22Rv1 (cell line): ENCODE results near the gene GBF1.

Experiments
- H3K27ac ChIP-seq: fragments of 450-650 bp; 2 replicates; pipeline ENCODE4 v1.5.1; 2017
- ZFX ChIP-seq: fragments of 450-650 bp; IDR thresholded peaks from 2 replicates; pipeline ENCODE4 v1.6.1; 2017; ENCODE audit warnings: antibody characterized with exemption, borderline replicate concordance
- TF ChIP-seq, protein P1 (sequence below): fragments of 450-650 bp; IDR thresholded peaks from 2 replicates; pipeline ENCODE4 v1.5.1; 2017; ENCODE audit warnings: mild to moderate bottlenecking

Gene GBF1

DNA sequence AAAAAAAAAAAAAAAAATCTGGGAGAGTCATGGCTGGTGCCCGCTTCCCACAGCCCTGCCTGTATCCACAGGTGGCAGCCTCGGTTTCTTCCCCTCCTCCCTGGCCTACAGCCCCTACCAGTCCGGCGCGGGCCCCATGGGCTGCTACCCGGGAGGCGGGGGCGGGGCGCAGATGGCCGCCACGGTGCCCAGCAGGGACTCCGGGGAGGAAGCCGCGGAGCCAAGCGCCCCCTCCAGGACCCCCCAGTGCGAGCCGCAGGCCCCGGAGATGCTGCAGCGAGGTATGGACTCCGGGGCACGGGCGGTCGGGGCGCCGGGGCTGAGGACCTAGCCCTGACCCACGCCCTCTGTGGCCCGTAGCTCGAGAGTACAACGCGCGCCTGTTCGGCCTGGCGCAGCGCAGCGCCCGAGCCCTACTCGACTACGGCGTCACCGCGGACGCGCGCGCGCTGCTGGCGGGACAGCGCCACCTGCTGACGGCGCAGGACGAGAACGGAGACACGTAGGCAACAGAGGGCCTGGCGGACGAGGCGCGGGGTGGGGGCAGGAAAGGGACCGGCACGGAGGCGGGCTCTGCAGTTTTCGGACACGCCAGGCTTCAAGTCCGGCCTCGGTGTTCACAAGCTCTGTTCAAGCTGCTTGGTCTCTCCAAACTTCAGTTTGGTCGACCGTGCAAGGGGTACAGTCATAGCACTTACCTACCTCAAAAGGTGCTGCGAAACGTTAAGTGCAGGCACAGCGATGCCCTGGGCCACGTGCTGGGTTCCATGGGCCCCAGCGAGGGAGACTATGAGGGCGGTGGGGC lies 154.1 kb downstream of the GBF1 start:
- no peak for TF ChIP-seq ZFX
- TF ChIP-seq, protein P1, sequence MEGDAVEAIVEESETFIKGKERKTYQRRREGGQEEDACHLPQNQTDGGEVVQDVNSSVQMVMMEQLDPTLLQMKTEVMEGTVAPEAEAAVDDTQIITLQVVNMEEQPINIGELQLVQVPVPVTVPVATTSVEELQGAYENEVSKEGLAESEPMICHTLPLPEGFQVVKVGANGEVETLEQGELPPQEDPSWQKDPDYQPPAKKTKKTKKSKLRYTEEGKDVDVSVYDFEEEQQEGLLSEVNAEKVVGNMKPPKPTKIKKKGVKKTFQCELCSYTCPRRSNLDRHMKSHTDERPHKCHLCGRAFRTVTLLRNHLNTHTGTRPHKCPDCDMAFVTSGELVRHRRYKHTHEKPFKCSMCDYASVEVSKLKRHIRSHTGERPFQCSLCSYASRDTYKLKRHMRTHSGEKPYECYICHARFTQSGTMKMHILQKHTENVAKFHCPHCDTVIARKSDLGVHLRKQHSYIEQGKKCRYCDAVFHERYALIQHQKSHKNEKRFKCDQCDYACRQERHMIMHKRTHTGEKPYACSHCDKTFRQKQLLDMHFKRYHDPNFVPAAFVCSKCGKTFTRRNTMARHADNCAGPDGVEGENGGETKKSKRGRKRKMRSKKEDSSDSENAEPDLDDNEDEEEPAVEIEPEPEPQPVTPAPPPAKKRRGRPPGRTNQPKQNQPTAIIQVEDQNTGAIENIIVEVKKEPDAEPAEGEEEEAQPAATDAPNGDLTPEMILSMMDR: peak; percentile 97
- H3K27ac ChIP-seq: peak overlapping the region; percentile 74

DNA sequence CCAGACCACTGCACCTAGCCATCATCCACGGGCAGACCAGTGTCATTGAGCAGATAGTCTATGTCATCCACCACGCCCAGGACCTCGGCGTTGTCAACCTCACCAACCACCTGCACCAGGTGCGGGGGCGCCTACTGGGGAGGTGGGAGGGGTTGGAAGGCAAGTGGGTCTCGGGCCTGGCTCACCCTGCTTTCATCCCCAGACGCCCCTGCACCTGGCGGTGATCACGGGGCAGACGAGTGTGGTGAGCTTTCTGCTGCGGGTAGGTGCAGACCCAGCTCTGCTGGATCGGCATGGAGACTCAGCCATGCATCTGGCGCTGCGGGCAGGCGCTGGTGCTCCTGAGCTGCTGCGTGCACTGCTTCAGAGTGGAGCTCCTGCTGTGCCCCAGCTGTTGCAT lies 154.7 kb downstream of the GBF1 start:
- TF ChIP-seq ZFX: no peak
- TF ChIP-seq, protein P1: no peak
- H3K27ac ChIP-seq: peak overlapping the region; percentile 74

DNA sequence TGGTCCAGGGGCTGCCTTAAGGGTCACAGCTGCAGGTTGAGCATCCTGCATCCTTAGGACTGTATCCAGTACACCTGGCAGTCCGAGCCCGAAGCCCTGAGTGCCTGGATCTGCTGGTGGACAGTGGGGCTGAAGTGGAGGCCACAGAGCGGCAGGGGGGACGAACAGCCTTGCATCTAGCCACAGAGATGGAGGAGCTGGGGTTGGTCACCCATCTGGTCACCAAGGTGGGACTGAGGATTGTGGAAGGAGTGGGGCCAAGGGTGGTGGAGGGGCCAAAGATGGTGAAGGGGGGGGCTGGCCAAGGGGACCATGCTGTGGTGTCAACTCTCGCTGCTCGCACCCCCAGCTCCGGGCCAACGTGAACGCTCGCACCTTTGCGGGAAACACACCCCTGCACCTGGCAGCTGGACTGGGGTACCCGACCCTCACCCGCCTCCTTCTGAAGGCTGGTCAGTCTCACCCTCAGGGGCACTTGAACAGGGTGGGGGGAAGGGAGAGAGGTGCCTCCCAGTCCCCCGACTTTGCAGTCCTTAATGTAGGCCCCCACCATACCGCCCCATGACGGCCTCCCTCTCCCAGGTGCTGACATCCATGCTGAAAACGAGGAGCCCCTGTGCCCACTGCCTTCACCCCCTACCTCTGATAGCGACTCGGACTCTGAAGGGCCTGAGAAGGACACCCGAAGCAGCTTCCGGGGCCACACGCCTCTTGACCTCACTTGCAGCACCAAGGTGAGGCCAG lies 155.4 kb downstream of the GBF1 start:
- H3K27ac ChIP-seq: peak overlapping the region; percentile 74; the same call in 1 of the 2 replicates

DNA sequence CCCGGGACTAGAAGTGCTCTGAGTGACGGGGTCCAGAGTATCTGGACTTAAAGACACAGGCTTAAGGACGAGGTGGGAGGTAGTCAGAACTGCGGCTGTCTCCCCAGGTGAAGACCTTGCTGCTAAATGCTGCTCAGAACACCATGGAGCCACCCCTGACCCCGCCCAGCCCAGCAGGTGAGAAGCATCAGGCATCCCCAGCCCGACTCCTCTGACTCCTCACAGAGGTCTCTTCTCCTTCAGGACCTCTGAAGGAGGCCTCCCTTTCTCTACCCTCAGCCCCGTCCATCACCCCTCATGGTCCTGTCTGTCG lies 156.0 kb downstream of the GBF1 start:
- no peak for TF ChIP-seq ZFX
- TF ChIP-seq, protein P1: no peak
- H3K27ac ChIP-seq: peak overlapping the region; percentile 39

More for the DNA sequence above, 155.4 kb downstream of the GBF1 start:
- no peak for TF ChIP-seq ZFX
- TF ChIP-seq, protein P1: no peak

DNA sequence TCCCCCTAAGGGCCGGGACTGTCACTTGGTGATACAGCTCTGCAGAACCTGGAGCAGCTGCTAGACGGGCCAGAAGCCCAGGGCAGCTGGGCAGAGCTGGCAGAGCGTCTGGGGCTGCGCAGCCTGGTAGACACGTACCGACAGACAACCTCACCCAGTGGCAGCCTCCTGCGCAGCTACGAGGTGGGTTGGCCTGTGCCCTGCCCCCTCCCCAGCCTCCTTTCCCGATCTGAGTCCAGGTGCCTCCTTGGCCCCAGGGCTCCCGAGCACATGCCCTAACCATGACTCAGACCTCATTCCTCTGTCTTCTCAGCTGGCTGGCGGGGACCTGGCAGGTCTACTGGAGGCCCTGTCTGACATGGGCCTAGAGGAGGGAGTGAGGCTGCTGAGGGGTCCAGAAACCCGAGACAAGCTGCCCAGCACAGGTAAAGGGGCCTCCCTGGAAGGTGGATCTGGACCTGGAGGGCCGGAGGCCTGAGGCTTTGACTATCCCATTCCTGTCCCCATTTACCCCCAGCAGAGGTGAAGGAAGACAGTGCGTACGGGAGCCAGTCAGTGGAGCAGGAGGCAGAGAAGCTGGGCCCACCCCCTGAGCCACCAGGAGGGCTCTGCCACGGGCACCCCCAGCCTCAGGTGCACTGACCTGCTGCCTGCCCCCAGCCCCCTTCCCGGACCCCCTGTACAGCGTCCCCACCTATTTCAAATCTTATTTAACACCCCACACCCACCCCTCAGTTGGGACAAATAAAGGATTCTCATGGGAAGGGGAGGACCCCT lies 156.6 kb downstream of the GBF1 start:
- H3K27ac ChIP-seq: peak overlapping the region; percentile 39
- TF ChIP-seq, protein P1: no peak
- TF ChIP-seq ZFX: no peak

DNA sequence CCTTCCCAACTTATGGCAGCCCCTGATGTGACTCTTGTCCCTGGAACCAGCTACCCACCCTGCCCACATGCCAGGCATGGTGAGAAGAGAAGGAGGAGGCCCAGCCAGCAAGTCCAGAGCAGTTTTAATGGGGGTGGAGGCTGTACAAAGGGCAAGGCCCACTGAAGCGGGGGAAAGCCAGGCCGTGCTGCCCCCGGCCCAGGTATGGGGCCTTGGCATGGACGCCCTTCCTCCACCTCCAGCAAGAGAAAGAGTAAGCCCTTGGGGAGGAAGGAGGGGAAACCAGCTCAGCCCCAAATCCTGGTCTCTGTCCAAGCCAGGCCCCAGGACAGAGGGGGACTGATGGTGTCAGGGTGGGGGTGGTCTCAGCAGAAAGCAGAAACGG lies 157.2 kb downstream of the GBF1 start:
- TF ChIP-seq, protein P1: no peak
- TF ChIP-seq ZFX: no peak
- peak overlapping the region; percentile 39 for H3K27ac ChIP-seq
